ENCODE measurements around the gene CYTIP.
A peak's percentile ranks its signal among the peaks of the same experiment; 100 is the strongest.

The CYTIP gene

DNA sequence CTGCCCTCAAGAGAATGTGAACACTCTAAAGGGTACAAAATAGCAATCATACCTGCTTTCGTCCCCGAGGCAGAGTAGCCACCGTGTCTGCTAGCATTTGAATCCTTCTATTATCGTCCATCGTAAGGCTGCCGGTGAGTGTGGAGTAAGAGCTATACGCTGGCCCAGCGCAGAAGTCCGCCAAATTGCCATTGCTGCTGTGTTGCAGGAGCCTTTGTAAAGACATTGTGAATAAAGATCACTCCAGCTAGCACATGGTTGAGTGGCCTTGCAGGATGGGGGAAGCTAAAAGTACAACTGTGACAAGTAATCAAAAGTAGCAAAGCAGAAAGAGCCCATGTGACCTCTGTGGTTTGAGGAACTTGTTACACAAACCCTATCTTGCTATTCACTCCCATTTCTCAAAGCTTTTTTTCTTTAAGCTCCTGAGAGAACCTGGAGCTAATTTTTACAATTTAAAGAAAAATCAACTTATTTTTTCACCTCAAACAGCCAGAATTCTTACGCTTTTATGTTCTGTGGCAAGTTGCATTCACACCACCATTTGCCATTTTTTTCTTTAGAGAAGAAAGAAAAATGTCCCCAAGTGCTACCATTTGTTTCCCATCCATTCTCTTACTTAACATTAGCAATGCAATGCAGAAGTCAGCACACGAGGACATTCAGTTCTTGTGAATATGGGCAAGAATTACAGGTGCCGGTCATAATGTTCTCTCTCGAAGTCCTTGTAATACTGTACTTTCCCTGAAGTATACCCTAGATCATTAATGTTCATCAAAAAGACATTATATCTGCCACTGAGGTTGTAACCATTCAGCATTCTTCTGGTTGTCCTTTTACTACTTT is at the start of gene CYTIP:
Gene CYTIP, minus strand, starts transcription at position 295 of the 846 bp plus-strand sequence. Its CDS starts 69 bp downstream, at position 226.
- DNase-seq: peak; percentile 81 to 86

DNA sequence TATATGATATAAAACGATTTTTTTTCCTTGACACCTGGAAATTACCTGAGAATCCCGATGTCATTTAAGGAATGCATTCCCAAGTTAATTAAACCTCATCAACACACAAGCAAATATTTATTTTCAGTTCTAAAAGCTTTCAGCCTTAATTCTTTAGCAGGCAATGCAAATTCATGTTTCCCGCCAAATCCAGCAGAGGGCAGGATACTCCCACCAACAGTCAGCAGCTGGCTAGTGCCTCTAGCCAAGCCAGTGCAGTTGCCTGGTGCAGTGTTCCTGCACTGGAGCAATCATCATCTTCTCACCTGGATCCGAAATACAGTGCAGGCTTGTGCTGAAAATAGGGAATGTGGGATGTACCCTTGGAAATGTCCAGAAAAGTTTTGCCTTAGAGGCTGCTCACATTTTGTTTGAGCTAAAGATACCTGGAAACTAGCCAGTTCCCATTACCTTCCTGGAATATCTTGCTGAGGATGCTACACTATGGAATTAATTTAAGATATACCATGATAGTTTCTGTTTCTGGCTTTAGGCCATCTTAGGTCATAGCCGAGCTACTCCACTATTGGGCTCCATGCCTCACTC is 48.4 kb upstream of the CYTIP start:
- DNase-seq: peak; percentile 78 to 82

DNA sequence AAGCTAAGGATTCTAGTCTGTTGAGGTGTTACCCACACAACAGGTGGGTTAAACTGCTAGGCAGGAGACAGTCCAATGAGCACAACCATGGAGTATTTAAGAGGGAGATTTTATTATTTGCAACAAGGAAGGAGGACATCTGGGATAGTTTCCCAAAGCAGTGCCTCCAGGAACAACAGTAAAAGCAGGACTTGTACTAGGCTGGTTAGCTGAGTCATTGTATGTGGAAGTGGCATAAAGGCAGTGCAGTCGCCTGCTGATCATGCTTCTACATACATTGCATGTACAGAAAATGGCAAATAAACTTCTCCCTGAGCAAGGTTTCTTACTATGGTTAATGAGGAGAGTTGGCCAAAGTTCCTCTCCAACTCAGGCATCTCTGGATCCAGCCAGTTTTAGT is 46.1 kb upstream of the CYTIP start:
- DNase-seq: no peak

DNA sequence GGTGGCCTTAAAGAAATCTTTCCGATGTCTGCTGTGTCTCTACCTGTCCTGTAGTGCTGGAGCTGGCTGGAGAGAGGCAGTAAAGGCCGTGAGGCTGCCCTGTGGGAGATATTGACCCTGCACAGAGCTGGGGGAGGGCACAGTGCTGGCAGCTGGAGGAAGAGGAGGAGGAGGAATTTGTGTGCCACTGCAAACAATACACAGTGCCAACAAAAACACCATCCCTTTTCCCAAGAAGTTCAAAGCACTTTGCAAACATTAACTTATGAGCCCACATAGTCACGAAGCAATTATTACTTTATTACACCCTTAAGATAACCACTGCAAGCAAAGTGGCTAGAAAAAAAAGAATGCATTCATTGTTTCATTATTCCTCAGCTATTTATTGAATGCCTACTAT is 45.0 kb upstream of the CYTIP start:
- DNase-seq: no peak

DNA sequence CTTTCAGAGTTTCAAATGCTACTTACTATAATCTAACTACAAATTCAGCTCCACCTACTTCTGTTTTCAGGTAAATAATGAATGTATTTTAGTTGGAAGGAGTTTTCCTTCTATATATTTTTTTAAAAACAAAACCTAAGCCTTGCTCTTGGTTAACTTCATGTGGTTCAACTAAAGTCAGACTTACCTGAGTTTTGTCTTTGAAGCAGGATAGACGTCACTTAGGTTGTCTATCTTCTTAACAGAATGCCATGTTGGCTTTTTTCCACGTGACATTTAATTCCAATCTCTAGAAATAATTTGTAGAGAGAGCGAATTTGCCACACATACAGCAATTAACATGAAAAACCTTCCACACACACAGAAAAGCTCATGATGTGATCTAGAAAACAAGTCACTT is 43.9 kb upstream of the CYTIP start:
- no peak for DNase-seq

DNA sequence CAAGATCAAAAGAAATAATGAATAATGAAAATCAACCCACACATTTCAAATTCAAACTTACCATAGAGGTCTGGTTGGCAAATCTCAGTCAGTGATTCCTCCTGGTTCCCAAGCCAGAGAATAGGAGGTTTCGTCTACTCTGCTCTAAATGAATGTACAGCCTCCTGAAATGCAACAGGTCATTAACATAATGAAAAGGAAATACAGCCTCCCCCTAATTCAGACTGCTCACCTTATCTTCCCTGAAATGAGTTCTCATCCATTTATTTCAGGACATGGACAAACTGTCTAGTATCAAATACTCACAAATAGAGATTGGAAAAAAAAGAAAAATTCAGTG is 43.4 kb upstream of the CYTIP start:
- no peak for DNase-seq

DNA sequence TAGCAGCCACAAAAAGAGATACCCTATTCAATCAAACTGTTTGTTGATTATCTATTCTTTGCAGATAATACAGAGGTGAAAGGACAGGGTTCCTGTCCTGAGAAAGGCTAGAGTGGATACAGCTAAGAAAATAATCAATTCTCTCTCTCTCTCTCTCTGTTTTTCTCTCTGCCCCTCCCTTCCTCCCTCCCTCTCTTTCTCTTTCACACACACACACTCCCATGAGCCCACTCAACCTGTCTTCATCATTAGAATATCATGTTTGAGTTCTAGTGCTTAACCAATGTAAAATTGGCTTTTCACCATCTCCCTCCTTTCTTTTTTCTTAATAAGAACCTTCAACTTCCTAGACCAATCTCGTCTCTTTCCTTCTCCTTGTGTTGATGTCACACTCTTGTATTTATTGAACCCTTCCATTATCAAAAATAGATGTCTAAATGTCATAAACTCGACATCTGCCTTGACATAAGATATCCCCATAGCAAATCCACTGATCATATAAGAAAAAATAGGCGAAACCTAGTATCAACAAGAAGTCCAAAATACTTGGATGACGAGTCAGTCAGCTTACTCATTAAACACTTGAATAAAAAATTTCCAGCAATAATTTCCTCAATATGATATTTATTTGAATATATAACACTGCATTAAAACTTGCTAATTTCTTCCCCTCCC is 42.8 kb upstream of the CYTIP start:
- no peak for DNase-seq

DNA sequence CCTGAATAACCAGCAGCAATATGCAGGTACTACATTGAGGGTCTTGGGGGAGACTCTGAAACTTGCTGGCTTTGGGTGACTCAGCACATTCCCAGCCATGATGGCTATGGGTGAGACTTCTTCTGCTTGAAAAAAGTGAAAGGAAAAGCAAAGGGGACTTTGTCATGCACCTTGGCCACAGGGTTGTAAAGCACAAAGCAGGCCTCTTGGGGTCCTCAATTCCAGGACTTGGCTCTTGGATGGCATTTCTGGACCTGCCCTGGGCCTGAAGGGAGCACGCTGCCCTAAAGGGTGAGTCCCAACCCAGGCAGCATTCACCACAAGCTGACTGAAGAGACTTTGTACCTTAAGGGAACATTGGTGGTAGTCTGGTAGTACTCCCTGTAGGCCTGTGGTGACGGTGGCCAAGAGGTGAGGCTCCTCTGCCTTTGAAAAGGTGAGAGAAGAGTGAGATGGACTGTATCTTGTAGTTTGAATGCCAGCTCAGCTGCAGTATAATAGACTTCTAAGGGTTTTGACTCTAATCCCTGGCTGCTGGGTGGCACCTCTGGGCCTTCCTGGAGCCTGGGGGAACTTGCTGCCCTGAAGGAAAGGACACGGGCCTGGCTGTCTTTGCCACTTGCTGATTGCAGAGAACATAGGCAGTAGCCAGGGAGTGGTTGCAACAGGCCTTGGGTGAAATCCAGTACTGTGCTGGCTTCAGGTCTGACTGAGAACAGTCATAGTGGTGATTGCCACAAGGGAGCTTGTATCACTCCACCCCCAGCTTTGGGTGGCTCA is 36.5 kb upstream of the CYTIP start:
- DNase-seq: no peak

DNA sequence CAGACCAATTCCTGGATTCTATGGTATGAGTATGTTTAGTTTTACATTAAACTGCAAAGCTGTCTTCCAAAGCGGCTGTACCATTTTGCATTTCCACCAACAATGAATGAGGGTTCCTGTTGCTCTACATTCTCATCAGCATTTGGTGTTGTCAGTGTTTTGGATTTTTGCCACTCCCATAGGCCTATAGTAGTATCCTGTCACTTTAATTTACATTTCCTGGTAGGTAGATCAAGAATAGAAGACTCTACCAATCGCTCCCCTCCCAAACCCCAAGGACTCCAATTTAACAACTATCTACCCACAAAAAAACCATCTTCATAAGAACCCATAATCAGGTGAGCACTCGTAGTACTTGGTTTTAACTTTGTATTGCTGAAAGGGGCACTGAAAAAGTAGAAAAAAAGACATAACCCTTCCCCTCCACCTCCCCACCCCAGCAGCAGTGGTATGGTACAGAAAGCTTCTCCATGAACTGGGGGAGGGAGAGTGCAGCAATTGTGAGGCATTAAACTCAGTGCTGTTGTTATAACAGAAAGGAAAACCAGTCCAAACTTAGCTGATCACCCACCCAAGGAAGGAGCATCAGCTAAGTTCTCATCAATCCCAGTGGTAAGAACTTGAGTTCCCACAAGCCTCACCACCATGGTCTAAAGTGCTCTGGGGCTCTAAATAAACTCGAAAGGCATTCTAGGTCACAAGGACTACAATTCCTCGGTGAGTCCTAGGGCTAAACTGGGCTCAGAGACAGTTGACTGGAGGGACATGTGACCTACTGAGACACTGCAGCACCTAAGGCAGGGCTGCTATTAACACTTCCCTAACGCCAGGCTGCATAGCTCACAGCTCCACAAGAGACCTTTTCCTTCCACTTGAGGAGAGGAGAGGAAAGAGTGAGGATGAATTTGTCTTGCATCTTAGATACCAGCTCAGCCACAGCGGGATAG is 35.5 kb upstream of the CYTIP start:
- DNase-seq: no peak

DNA sequence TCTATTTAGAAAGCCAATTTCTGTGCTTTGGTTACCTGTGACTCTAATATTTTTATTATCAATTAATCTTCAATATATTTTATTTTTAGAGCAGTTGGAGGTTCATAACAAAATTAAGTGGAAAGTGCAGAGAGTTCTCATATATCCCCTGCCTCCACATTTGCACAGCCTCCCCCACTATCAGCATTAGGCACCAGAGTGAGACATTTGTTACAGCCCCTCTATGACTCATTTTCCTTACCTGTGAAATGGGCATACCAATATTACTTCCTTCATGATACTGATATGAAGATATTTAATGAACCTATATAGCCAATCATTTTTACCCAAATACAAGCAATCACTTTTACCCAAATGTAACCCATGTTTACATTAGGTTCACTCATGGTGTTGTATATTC is 34.0 kb upstream of the CYTIP start:
- DNase-seq: no peak

DNA sequence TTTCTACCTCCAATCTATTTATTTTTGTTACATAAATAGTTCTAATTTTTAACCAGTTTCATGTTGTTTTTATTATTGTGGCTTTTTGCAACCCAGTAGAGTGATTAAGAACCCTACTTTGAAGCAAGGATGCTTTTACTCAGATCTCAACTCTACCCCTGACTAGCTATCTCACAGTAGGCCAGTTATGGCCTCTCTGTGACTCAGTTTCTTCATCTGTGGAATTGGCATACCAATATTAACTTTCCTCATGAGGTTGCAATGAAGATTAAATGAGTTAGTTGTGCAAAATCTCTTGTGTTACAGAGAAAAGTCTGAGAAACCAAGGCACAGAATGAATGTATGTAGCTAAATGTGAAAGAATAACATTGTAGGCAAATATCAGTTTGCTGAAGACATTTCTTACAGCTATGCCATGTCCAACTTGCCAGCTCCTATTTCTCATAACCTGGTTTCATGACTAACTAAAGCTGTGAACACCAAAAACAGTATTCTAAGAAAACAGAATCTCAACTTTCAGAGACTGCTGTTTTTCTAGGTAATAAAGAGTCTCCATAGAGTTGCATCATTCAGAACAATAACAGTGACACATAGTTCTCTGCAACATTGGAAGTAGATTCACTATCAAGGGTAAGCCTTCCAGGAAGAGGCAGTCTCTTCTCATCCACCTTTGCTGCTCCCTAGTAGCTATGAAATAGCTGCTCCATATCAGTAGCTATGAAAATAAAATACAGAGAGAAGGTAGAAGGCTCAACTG is 33.2 kb upstream of the CYTIP start:
- peak in 1 of 2 donors; percentile 29 for DNase-seq

DNA sequence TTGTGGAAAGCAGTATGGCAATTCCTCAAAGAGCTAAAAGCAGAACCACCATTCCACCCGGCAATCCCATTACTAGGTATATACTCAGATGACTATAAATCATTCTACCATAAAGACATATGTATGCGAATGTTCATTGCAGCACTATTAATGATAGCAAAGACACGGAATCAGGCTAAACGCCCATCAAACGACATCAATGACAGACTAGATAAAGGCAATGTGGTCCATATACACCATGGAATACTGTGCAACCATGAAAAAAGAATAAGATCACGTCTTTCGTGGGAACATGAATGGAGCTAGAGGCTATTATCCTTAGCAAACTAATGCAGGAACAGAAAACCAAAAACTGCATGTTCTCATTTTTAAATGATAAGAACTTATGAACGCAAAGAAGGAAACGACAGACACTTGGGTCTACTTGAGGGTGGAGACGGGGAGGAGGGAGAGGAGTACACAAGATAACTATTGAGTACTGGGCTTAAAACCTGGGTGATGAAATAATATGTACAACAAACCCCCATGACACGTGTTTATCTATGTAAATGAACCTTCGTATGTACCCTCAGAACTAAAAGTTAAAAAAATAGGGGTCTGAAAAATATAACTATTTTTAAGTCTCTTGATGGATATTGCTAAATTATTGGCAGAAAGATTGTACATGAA is 32.0 kb upstream of the CYTIP start:
- DNase-seq: no peak

DNA sequence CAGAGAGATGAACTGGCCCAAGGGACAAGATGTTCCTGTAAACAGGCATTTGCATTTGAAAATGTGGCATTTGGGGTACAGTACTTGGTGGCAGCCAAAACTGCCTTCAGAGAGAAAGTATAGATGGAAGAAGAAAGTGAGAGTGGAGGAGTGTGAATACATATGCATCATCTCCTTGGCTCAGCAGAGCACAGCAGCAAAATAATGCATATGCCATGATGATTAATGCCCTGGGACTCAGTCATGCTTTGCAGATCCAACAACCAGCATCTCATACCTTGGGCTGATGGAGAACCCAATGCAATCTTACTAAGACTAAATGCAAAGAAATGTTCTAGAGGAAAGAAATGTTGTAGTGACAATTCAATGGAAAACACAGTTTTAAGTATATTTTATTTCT is 29.7 kb upstream of the CYTIP start:
- DNase-seq: no peak

DNA sequence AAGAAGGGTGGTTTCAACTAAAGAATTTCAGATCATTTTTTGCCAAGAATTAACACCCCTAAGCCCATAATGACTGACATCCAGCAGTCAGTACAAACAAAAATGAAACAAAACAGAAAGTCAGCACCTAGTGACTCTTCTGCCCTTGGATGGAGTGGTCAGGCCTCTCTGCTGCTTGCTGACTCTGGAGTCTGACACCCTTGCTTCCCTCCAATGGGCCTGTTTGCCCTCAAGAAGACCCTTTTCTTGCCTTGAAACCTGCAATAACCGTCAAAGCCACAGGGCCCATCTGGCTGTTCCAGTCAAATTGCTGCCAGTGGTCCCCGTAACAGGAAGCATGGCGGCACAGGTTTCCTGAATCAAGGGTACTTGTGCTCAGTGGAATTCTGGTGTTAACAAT is 27.2 kb upstream of the CYTIP start:
- DNase-seq: no peak

DNA sequence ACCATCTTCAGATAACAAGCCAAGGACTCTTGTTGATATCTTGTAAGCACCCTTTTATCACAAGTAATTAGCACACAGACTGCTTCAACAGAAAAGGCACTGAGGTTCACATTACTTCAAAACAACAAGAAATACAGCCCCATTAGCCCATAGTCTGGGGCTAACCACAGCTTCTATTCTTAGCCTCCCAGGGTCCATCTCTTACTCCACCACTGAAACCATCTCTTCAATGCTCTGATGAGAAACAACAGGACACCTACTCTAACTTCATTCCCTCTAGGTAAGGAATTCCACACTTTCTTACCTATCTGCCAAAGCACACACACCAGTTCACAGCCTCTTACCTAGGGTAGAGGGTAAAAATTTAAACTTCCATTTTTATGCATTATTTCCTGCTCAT is 26.4 kb upstream of the CYTIP start:
- no peak for DNase-seq

DNA sequence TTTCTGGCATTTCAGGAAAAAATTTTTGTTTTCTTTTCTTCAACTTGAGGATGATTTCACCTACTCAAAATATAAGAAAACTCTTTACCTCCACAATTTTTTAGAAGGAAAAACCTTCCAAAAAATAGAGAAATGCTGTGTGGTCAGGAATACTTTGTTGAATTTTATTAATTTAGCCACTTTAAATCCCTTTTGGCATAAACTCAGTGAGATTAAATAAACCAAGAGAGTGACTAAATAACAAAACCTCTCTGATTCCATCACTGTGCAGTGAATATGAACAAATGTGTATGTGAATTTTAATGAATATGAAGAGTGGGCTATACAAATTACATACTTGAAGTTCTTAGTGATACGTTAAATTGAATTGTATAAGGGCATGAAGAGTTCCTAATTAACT is 25.8 kb upstream of the CYTIP start:
- DNase-seq: no peak

DNA sequence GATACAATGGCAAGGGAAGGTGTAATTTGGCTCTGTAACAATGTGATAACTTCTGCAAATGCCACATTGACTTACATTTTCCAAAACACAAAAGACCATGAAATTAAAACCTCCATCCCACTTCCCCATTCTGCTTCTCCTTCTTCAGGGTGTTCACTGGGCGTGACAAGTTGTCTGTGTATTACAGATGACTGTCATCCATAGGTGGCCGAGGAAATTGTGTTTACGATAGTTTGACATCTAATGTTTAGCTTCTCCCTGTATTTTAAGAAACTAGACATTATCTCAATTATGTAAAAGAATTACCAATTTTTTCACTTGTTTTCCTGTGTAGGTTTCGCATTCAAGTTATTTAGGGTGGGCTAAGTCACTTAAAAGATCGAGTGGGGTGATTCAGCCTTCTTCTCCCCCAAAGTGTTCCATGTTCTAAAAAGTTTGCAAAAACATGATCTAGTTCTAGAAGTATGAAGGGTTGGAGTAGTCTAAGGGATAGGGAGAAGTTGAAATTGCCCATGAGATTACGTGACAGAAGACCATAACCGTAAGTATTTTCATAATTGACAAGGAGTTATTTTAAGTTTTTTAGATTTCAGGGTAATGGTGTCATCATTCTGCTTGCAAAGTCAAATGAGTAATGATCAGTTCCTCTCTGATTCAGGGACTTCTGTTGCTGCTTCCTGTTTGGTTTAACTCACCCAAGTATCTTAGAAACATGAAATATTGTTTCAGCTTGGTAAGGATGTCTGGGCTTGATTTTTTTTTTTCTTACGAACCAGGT is 25.2 kb upstream of the CYTIP start:
- DNase-seq: peak; percentile 67 to 83

DNA sequence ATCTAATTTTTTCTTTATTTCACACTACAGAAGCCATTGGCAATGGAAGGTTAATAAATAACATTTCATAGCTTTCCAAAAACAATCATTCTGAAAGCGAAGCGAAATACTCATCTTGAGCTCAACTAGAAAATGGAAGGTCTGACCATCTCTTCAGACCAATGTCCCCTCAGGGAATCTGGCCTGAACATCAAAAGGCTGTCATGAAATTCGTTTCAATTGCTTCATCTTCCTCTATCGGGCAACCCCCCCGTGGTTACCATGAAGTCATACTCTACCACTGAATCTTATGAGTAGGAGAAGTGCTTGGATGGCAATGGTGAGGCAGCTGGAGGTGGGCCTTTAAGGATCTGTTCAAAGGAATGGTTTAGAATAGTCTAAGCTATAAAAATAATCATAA is 22.9 kb upstream of the CYTIP start:
- no peak for DNase-seq

DNA sequence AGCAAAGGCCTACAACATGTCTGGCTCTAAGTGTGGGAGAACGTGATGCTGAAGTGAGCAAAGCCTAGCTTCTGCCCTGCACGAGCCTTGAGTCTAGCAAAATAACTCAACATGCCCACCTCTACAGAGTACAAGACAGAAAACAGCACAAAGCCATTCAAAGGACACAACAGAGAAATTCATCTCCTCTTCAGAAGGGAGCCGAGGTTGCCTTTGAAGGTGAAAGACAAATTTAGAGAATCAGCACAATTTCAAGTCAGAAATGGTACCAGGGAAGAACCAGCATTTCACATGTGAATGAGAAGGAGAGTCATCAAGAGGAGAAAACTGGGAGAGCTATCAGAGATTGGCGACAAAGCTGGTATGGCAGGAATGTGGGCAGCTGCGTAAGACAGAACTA is 21.7 kb upstream of the CYTIP start:
- DNase-seq: no peak

DNA sequence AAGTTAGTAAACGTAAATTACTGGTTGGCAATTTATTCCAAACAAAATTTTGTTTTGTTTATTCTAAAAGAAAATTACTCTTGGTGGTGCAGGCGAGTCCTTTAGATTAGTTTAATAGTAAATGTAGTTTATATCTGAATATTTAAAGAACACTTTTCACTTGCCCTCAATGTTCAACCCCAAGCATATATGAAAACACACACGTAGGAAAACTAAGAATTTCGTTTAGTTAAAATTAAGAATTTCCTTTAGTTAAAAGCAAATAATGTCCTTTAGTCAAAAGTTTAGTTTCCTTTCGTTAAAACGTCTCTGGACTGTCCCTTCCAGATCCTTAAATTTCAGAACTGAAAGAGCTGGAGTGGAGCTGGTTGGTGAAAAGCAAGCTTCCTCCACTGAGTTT is 19.1 kb upstream of the CYTIP start:
- no peak for DNase-seq

Data from CD4-positive, alpha-beta T cell treated with Interferon alpha-2 for 1 hour (primary cell).